ENCODE results near the gene PTPRCAP. TPM values are rescaled to one million over a fixed set of nuclear protein-coding genes. Genes with fewer than 3 reads are reported as not detected.

Gene PTPRCAP
- total RNA-seq, 6 experiments from 2014 or later, result 0.35 to 0.50 (median 0.40) TPM; not detected in 3

- H3K4me3 Mint-ChIP-seq, result peak overlapping the region; percentile 59
- no peak for TF ChIP-seq CTCF (IDR thresholded peaks at IDR 0.05)
- H3K27me3 Mint-ChIP-seq (ENCODE audit: insufficient read depth), result no peaks in the 10 kb centered on the region; the same call in none of the 2 replicates
- H3K4me1 Mint-ChIP-seq (ENCODE audit: low read depth), result no peaks in the 10 kb centered on the region
- no peak for DNase-seq
- no peaks in the 10 kb centered on the region for H3K36me3 Mint-ChIP-seq (ENCODE audit: low read depth)
- H3K9me3 Mint-ChIP-seq, result no peaks in the 10 kb centered on the region
- no peak overlapping the region for H3K27ac Mint-ChIP-seq
Measured at GRCh38 chr11:67421430-67422031, 16.0 kb downstream of the PTPRCAP start.

- H3K36me3 Mint-ChIP-seq (ENCODE audit: low read depth), result no peaks in the 10 kb centered on the region
- no peak for TF ChIP-seq CTCF (IDR thresholded peaks at IDR 0.05)
- peak; percentile 79 for DNase-seq
- no peaks in the 10 kb centered on the region; the same call in none of the 2 replicates for H3K27me3 Mint-ChIP-seq (ENCODE audit: insufficient read depth)
- no peaks in the 10 kb centered on the region for H3K9me3 Mint-ChIP-seq
- no peak overlapping the region for H3K27ac Mint-ChIP-seq
- H3K4me3 Mint-ChIP-seq, result peak overlapping the region; percentile 59
- H3K4me1 Mint-ChIP-seq (ENCODE audit: low read depth), result no peaks in the 10 kb centered on the region
Measured at GRCh38 chr11:67420646-67421429, 16.6 kb downstream of the PTPRCAP start.

GRCh38 chr11:67420147-67420645 lies 17.3 kb downstream of the PTPRCAP start:
- Mint-ChIP-seq H3K4me3 (peak overlapping the region; percentile 67), H3K27ac (peak overlapping the region; percentile 45; the same call in 1 of the 2 replicates), H3K36me3 (ENCODE audit: low read depth) (no peaks in the 10 kb centered on the region), H3K27me3 (ENCODE audit: insufficient read depth) (peaks cover under 1% of the 10 kb centered on the region), H3K4me1 (ENCODE audit: low read depth) (no peaks in the 10 kb centered on the region), H3K9me3 (no peaks in the 10 kb centered on the region)
- no peak for DNase-seq
- TF ChIP-seq CTCF (IDR thresholded peaks at IDR 0.05), result no peak

DNA sequence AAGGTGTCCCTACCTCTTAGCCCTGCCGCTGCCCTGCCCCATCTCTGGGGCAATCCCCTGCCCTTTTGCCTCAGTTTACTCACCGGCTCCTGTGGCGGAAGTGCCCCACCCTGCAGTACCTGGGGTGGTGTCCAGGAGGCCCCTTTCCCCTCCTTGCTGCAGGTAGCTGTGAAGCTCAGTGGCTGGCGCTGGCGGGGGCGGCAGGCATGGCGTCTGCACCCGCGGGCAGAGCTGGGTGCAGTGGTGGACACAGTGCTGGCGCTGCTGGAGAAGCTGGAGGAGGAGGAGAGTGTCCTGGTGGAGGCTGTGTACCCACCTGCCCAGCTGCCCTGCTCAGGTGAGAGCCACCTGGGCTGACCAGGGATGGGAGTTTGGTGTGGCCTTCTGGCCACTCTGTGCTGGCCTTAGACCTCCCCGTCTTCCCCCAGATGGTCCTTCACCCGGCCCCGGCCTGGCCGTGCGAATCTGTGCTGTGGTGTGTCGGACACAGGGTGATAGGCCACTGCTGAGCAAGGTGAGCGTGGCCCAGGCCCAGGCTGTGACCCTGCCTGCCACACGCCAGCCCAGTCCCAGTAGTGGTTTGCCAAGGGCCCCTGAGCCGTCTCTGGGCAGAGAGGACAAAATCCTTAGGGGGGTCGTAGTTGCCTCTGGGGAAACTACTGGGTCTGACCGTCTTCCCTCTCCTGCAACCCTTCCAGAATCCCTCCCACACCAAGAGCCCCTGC lies 18.0 kb downstream of the PTPRCAP start:
- TF ChIP-seq CTCF (IDR thresholded peaks at IDR 0.05), result no peak
- Mint-ChIP-seq H3K27me3 (ENCODE audit: insufficient read depth) (peaks cover 2% of the 10 kb centered on the region), H3K9me3 (no peaks in the 10 kb centered on the region), H3K36me3 (ENCODE audit: low read depth) (no peaks in the 10 kb centered on the region), H3K4me1 (ENCODE audit: low read depth) (no peaks in the 10 kb centered on the region), H3K27ac (no peak overlapping the region), H3K4me3 (no peak overlapping the region)
- no peak for DNase-seq

- H3K27ac Mint-ChIP-seq, result no peak overlapping the region
- TF ChIP-seq CTCF (IDR thresholded peaks at IDR 0.05), result no peak
- no peak for DNase-seq
Measured at GRCh38 chr11:67418476-67419281, 18.8 kb downstream of the PTPRCAP start.

More at GRCh38 chr11:67418476-67419281, 18.8 kb downstream of the PTPRCAP start:
- Mint-ChIP-seq H3K4me1 (ENCODE audit: low read depth) (no peaks in the 10 kb centered on the region), H3K9me3 (no peaks in the 10 kb centered on the region), H3K4me3 (no peak overlapping the region), H3K27me3 (ENCODE audit: insufficient read depth) (peaks cover 5% of the 10 kb centered on the region), H3K36me3 (ENCODE audit: low read depth) (no peaks in the 10 kb centered on the region)
